HEK293 (cell line): ENCODE data around the gene ADK.

ENCODE experiments used
- CTCF ChIA-PET: fragments of 350-600 bp; formaldehyde crosslinking; extraction: SDS; loops from one replicate; lab custom pipeline; 2021; ENCODE audit warnings: antibody characterized with exemption; lab: Yijun Ruan, JAX
- POLR2A ChIA-PET: fragments of 300-600 bp; formaldehyde crosslinking; extraction: SDS; loops from one replicate; lab custom pipeline; 2020; ENCODE audit warnings: antibody characterized with exemption, inconsistent platforms; lab: Yijun Ruan, JAX
- H3K27ac ChIP-seq: fragments of 200-500 bp; sonication (Bioruptor generic); 2 replicates; pipeline ENCODE4 v1.5.1; 2014; ENCODE audit warnings: low read depth, low read length, control low read depth, inconsistent platforms; ENCODE audit errors: extremely low read depth
- H3K36me3 ChIP-seq, 2 experiments: fragments of 200-500 bp in 1 of 2; sonication (Bioruptor generic) in 1 of 2; 1 replicate in 1 of 2; 2 replicates in 1 of 2; pipeline ENCODE4 v1.5.1; 2014 to 2017; ENCODE audit warnings: inconsistent platforms in 2 of 2, low read length in 2 of 2; ENCODE audit not compliant: control insufficient read depth in 2 of 2, insufficient read depth in 1 of 2
- H3K4me1 ChIP-seq: fragments of 200-500 bp; sonication (Bioruptor generic); 2 replicates; pipeline ENCODE4 v1.5.1; 2014; ENCODE audit warnings: mild to moderate bottlenecking, low read length, inconsistent platforms; ENCODE audit not compliant: control insufficient read depth, insufficient read depth
- H3K4me3 ChIP-seq: 2 replicates; pipeline ENCODE4 v1.5.1; 2011; ENCODE audit warnings: low read depth, mild to moderate bottlenecking, control low read depth, low read length, moderate library complexity
- H3K9me3 ChIP-seq: fragments of 200-500 bp; sonication (Bioruptor generic); 2 replicates; pipeline ENCODE4 v1.5.1; 2014; ENCODE audit warnings: low read depth, low read length, inconsistent platforms; ENCODE audit not compliant: control insufficient read depth, insufficient read depth
- GFI1B ChIP-seq: fragments of 450-650 bp; formaldehyde crosslinking; IDR thresholded peaks from 2 replicates; pipeline ENCODE4 v1.5.1; 2016; ENCODE audit warnings: missing biosample characterization, missing genetic modification characterization
- PRDM6 ChIP-seq: fragments of 450-650 bp; formaldehyde crosslinking; IDR thresholded peaks from 2 replicates; pipeline ENCODE4 v1.5.1; 2017; ENCODE audit warnings: missing biosample characterization, missing genetic modification characterization
- SETDB1 ChIP-seq: IDR thresholded peaks from one replicate; pipeline ENCODE4 v1.6.1; 2017; ENCODE audit warnings: mild to moderate bottlenecking, low read length, moderate library complexity, mixed read lengths; ENCODE audit not compliant: insufficient read length
- ZBTB48 ChIP-seq: fragments of 450-650 bp; formaldehyde crosslinking; IDR thresholded peaks from 2 replicates; pipeline ENCODE4 v1.5.1; 2016; ENCODE audit warnings: missing biosample characterization, missing genetic modification characterization
- ZFP69B ChIP-seq: fragments of 450-650 bp; formaldehyde crosslinking; IDR thresholded peaks from 2 replicates; pipeline ENCODE4 v1.5.1; 2016; ENCODE audit warnings: missing biosample characterization, missing genetic modification characterization
- ZNF112 ChIP-seq: fragments of 450-650 bp; formaldehyde crosslinking; IDR thresholded peaks from 2 replicates; pipeline ENCODE4 v1.5.0; 2017; ENCODE audit warnings: missing biosample characterization, missing genetic modification characterization
- ZNF132 ChIP-seq: fragments of 450-650 bp; formaldehyde crosslinking; IDR thresholded peaks from 2 replicates; pipeline ENCODE4 v1.5.1; 2017; ENCODE audit warnings: missing biosample characterization, missing genetic modification characterization, borderline replicate concordance
- ZNF169 ChIP-seq: fragments of 450-650 bp; formaldehyde crosslinking; IDR thresholded peaks from 2 replicates; pipeline ENCODE4 v1.5.1; 2016; ENCODE audit warnings: missing biosample characterization, missing genetic modification characterization
- ZNF2 ChIP-seq: fragments of 450-650 bp; formaldehyde crosslinking; IDR thresholded peaks from 2 replicates; pipeline ENCODE4 v1.5.1; 2016; ENCODE audit warnings: missing biosample characterization, missing genetic modification characterization
- ZNF202 ChIP-seq: fragments of 450-650 bp; formaldehyde crosslinking; IDR thresholded peaks from 2 replicates; pipeline ENCODE4 v1.5.1; 2016; ENCODE audit warnings: missing biosample characterization, missing genetic modification characterization, borderline replicate concordance
- ZNF221 ChIP-seq: fragments of 450-650 bp; formaldehyde crosslinking; IDR thresholded peaks from 2 replicates; pipeline ENCODE4 v1.5.1; 2017; ENCODE audit warnings: missing biosample characterization, missing genetic modification characterization, borderline replicate concordance
- ZNF24 ChIP-seq: fragments of 450-650 bp; formaldehyde crosslinking; IDR thresholded peaks from 2 replicates; pipeline ENCODE4 v1.5.1; 2016; ENCODE audit warnings: missing biosample characterization, missing genetic modification characterization
- ZNF266 ChIP-seq: fragments of 450-650 bp; formaldehyde crosslinking; IDR thresholded peaks from 2 replicates; pipeline ENCODE4 v1.5.1; 2016; ENCODE audit warnings: missing biosample characterization, missing genetic modification characterization, low read depth
- ZNF354C ChIP-seq: fragments of 450-650 bp; formaldehyde crosslinking; IDR thresholded peaks from 2 replicates; pipeline ENCODE4 v1.5.1; 2016; ENCODE audit warnings: missing biosample characterization, missing genetic modification characterization, low read depth, borderline replicate concordance
- ZNF416 ChIP-seq: fragments of 450-650 bp; formaldehyde crosslinking; IDR thresholded peaks from 2 replicates; pipeline ENCODE4 v1.5.1; 2016; ENCODE audit warnings: missing biosample characterization, missing genetic modification characterization
- ZNF423 ChIP-seq: fragments of 450-650 bp; formaldehyde crosslinking; IDR thresholded peaks from 2 replicates; pipeline ENCODE4 v1.5.1; 2016; ENCODE audit warnings: missing biosample characterization, missing genetic modification characterization
- ZNF777 ChIP-seq: fragments of 450-650 bp; formaldehyde crosslinking; IDR thresholded peaks from 2 replicates; pipeline ENCODE4 v1.5.1; 2017; ENCODE audit warnings: missing biosample characterization, missing genetic modification characterization, borderline replicate concordance
- ZNF785 ChIP-seq: fragments of 450-650 bp; formaldehyde crosslinking; IDR thresholded peaks from 2 replicates; pipeline ENCODE4 v1.5.1; 2016; ENCODE audit warnings: missing biosample characterization, missing genetic modification characterization
- ZNF791 ChIP-seq: fragments of 450-650 bp; formaldehyde crosslinking; IDR thresholded peaks from 2 replicates; pipeline ENCODE4 v1.5.1; 2016; ENCODE audit warnings: missing biosample characterization, missing genetic modification characterization
- ZSCAN30 ChIP-seq: fragments of 450-650 bp; IDR thresholded peaks from 2 replicates; pipeline ENCODE4 v1.5.1; 2018; ENCODE audit warnings: missing biosample characterization, mild to moderate bottlenecking, missing genetic modification characterization, moderate library complexity
- ZXDB ChIP-seq: fragments of 450-650 bp; formaldehyde crosslinking; IDR thresholded peaks from 2 replicates; pipeline ENCODE4 v1.5.1; 2016; ENCODE audit warnings: missing biosample characterization, missing genetic modification characterization
- TF ChIP-seq, protein P1 (sequence below): fragments of 450-650 bp; formaldehyde crosslinking; IDR thresholded peaks from 2 replicates; pipeline ENCODE4 v1.5.1; 2016; ENCODE audit warnings: missing biosample characterization, missing genetic modification characterization
- TF ChIP-seq, protein P2 (sequence below): fragments of 450-650 bp; formaldehyde crosslinking; IDR thresholded peaks from 2 replicates; pipeline ENCODE4 v1.5.1; 2016; ENCODE audit warnings: missing biosample characterization, missing genetic modification characterization, borderline replicate concordance
- TF ChIP-seq, protein P3 (sequence below): fragments of 450-650 bp; formaldehyde crosslinking; IDR thresholded peaks from 2 replicates; pipeline ENCODE4 v1.5.1; 2016; ENCODE audit warnings: missing biosample characterization, missing genetic modification characterization

The ADK gene

DNA sequence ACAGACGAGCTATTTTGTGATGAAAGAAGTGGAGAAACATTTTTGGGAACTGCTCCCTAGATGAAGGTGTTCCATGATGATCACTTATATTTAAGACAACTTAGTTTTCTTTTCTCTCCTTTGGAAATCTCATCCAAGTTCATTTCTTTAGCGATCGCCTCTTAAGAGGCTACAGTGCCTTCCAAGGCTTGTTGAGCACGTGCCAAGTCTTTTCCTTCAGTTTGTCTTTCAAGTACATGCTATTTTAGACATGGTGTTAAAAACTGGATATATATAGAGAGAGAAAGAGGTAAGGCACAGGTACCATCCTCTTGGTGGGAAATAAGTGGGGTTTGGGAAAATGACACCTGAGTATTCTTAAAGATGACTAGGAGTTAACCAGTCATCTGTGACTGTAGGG, 2.7 kb downstream of the ADK start:
- Histone ChIP-seq H3K27ac (no peak overlapping the region), H3K9me3 (no peaks in the 10 kb centered on the region), H3K36me3 (peaks cover 0 to 3% of the 10 kb centered on the region in 2 experiments; a peak in 1 of 3 replicates), H3K4me3 (no peak overlapping the region), H3K4me1 (peaks cover 8% of the 10 kb centered on the region; the same call in 1 of the 2 replicates)
- ChIA-PET CTCF (interaction anchor here (1.1 to 1.5 kb wide), 2 partner anchors 57 to 61 kb away, joined by 3 read pairs; no protein-coding TSS in a partner anchor), POLR2A (no interaction called here)
- no peak for TF ChIP-seq ZNF221
- no peak for TF ChIP-seq ZNF785 (tag by site-specific recombination)
- TF ChIP-seq ZNF354C (tag by site-specific recombination), result no peak
- TF ChIP-seq PRDM6 (tag by site-specific recombination), result no peak
- no peak for TF ChIP-seq ZNF169 (tag by site-specific recombination)
- TF ChIP-seq ZNF777 (tag by site-specific recombination), result no peak
- TF ChIP-seq, protein P1, sequence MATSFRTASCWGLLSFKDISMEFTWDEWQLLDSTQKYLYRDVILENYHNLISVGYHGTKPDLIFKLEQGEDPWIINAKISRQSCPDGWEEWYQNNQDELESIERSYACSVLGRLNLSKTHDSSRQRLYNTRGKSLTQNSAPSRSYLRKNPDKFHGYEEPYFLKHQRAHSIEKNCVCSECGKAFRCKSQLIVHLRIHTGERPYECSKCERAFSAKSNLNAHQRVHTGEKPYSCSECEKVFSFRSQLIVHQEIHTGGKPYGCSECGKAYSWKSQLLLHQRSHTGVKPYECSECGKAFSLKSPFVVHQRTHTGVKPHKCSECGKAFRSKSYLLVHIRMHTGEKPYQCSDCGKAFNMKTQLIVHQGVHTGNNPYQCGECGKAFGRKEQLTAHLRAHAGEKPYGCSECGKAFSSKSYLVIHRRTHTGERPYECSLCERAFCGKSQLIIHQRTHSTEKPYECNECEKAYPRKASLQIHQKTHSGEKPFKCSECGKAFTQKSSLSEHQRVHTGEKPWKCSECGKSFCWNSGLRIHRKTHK (tag by site-specific recombination), result no peak
- TF ChIP-seq, protein P2, sequence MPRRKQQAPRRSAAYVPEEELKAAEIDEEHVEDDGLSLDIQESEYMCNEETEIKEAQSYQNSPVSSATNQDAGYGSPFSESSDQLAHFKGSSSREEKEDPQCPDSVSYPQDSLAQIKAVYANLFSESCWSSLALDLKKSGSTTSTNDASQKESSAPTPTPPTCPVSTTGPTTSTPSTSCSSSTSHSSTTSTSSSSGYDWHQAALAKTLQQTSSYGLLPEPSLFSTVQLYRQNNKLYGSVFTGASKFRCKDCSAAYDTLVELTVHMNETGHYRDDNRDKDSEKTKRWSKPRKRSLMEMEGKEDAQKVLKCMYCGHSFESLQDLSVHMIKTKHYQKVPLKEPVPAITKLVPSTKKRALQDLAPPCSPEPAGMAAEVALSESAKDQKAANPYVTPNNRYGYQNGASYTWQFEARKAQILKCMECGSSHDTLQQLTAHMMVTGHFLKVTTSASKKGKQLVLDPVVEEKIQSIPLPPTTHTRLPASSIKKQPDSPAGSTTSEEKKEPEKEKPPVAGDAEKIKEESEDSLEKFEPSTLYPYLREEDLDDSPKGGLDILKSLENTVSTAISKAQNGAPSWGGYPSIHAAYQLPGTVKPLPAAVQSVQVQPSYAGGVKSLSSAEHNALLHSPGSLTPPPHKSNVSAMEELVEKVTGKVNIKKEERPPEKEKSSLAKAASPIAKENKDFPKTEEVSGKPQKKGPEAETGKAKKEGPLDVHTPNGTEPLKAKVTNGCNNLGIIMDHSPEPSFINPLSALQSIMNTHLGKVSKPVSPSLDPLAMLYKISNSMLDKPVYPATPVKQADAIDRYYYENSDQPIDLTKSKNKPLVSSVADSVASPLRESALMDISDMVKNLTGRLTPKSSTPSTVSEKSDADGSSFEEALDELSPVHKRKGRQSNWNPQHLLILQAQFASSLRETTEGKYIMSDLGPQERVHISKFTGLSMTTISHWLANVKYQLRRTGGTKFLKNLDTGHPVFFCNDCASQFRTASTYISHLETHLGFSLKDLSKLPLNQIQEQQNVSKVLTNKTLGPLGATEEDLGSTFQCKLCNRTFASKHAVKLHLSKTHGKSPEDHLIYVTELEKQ (tag by site-specific recombination), result no peak
- no peak for TF ChIP-seq ZBTB48 (tag by site-specific recombination)

GRCh38 chr10:74156919-74157289, 5.9 kb downstream of the ADK start:
- Histone ChIP-seq H3K4me1 (peaks cover 2% of the 10 kb centered on the region; the same call in 1 of the 2 replicates), H3K4me3 (no peak overlapping the region), H3K36me3 (no peaks in the 10 kb centered on the region; a peak in 1 of 3 replicates)
- POLR2A ChIA-PET, result interaction anchor here (1.9 kb wide), 1 partner anchor 20 kb away, joined by 7 read pairs; no protein-coding TSS in a partner anchor
- TF ChIP-seq SETDB1, result no peak
- no peak for TF ChIP-seq ZFP69B
- TF ChIP-seq ZNF423 (tag by site-specific recombination), result no peak
- TF ChIP-seq ZNF2 (tag by site-specific recombination), result no peak
- no peak for TF ChIP-seq GFI1B (tag by site-specific recombination)
- TF ChIP-seq ZXDB (tag by site-specific recombination), result no peak
- TF ChIP-seq, protein P3, sequence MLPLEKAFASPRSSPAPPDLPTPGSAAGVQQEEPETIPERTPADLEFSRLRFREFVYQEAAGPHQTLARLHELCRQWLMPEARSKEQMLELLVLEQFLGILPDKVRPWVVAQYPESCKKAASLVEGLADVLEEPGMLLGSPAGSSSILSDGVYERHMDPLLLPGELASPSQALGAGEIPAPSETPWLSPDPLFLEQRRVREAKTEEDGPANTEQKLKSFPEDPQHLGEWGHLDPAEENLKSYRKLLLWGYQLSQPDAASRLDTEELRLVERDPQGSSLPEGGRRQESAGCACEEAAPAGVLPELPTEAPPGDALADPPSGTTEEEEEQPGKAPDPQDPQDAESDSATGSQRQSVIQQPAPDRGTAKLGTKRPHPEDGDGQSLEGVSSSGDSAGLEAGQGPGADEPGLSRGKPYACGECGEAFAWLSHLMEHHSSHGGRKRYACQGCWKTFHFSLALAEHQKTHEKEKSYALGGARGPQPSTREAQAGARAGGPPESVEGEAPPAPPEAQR (tag by site-specific recombination), result no peak
- no peak for TF ChIP-seq ZNF416
- no peak for TF ChIP-seq ZNF266 (tag by site-specific recombination)
- TF ChIP-seq ZNF791 (tag by site-specific recombination), result no peak
- no peak for TF ChIP-seq ZNF112 (tag by site-specific recombination)
- TF ChIP-seq ZNF132 (tag by site-specific recombination), result no peak
- TF ChIP-seq ZSCAN30 (tag by site-specific recombination), result no peak
- no peak for TF ChIP-seq ZNF202 (tag by site-specific recombination)
- no peak for TF ChIP-seq ZNF24
- TF ChIP-seq, all 188 proteins: peak for 0
- Histone ChIP-seq H3K27ac (no peak overlapping the region), H3K9me3 (no peaks in the 10 kb centered on the region)
- CTCF ChIA-PET, result interaction anchor here (3.0 kb wide), 1 partner anchor 57 kb away, joined by 11 read pairs; no protein-coding TSS in a partner anchor
